ENCODE measurements around the gene SENP8. TPM values are rescaled to one million over a fixed set of nuclear protein-coding genes. Genes with fewer than 3 reads are reported as not detected.

The SENP8 gene
- total and polyA plus RNA-seq, 8 donors = 0.49 to 2.2 (median 1.3) TPM

DNA sequence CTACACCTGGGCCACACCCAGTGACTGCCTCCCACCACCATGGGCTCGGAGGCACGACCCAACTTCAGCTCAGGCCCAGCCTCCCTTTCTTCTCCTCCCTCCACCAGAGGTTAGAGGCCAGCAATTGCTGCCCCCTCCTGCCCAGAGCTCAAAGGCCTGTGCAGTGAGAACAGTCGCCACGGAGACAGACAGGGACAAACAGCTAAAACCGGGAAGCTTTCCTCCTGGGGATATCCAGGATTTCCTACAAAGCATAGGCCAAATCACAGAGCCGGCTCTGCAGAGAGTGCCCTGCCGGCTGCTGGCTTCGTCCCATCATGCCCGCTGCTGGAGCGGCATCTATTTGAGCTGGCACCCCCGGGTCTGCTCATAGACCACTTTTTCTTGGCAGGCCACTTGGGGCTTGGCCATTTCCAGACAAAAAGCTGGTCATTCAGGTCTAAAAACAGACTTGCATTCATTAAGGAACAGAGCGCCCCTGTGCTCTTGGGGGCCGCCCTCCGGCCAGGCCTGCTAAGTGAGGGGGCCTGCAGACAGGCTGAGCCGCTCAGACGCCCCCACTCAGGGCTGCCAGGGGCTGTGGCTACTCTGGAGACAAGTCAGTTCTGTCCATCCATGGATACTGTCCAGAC, 61.9 kb downstream of the SENP8 start:
- no peak for FAIRE-seq
- no peak overlapping the region for H3K4me3 ChIP-seq
- no peaks in the 10 kb centered on the region for H3K36me3 ChIP-seq
- TF ChIP-seq, protein P1, sequence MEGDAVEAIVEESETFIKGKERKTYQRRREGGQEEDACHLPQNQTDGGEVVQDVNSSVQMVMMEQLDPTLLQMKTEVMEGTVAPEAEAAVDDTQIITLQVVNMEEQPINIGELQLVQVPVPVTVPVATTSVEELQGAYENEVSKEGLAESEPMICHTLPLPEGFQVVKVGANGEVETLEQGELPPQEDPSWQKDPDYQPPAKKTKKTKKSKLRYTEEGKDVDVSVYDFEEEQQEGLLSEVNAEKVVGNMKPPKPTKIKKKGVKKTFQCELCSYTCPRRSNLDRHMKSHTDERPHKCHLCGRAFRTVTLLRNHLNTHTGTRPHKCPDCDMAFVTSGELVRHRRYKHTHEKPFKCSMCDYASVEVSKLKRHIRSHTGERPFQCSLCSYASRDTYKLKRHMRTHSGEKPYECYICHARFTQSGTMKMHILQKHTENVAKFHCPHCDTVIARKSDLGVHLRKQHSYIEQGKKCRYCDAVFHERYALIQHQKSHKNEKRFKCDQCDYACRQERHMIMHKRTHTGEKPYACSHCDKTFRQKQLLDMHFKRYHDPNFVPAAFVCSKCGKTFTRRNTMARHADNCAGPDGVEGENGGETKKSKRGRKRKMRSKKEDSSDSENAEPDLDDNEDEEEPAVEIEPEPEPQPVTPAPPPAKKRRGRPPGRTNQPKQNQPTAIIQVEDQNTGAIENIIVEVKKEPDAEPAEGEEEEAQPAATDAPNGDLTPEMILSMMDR (IDR thresholded peaks at IDR 0.05) = no peak
- 55 to 58% methylated on average over 16 of the region's 16 CpGs for WGBS, 2 donors
- H3K27ac ChIP-seq = no peak overlapping the region
- peaks cover 0 to 6% (median 0%) of the 10 kb centered on the region in 3 donors for H3K4me1 ChIP-seq
- ATAC-seq = peak in 2 of 4 donors; percentile 23 to 49
- H3K27me3 ChIP-seq = no peaks in the 10 kb centered on the region
- H3K9me3 ChIP-seq = no peaks in the 10 kb centered on the region
- intact Hi-C loops (cut with DNase I) = no loop called here
- DNase-seq = no peak

DNA sequence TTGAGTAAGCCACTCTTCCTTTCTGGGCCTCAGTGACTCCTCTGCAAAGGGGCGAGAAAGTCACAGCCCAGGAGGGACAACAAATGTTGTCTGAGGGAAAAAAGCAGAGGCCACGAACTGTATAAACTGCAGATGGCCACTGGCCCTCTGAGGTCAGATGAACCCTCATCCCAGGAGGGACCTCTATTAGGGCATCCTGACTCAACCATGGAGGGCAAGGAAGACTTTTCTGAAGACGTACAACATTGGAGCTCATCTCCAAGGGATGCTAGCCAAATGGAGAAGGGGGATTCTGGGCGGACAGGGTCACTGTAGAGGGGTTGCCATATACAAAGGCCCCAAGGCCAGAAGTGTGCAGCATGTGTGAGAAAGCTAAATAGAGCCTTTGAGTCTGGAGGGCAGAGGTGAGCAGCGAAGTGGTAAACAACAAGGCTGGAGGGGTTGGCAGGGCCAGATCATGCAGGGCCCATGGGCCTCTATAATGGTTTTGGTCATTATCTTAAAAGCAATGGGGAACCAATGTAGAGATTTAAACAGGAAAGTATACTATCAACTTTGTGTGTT, 62.6 kb downstream of the SENP8 start:
- TF ChIP-seq, protein P1 (IDR thresholded peaks at IDR 0.05) = no peak
- no peak for FAIRE-seq
- DNase-seq = no peak
- WGBS, 2 donors = 75 to 84% methylated on average over 5 of the region's 5 CpGs
- no peak overlapping the region for H3K27ac ChIP-seq
- H3K36me3 ChIP-seq = no peaks in the 10 kb centered on the region
- no peaks in the 10 kb centered on the region for H3K27me3 ChIP-seq
- H3K4me3 ChIP-seq = no peak overlapping the region
- no peaks in the 10 kb centered on the region for H3K9me3 ChIP-seq
- peaks cover 0 to 6% (median 0%) of the 10 kb centered on the region in 3 donors for H3K4me1 ChIP-seq
- no peak for ATAC-seq
- intact Hi-C loops (cut with DNase I) = no loop called here

DNA sequence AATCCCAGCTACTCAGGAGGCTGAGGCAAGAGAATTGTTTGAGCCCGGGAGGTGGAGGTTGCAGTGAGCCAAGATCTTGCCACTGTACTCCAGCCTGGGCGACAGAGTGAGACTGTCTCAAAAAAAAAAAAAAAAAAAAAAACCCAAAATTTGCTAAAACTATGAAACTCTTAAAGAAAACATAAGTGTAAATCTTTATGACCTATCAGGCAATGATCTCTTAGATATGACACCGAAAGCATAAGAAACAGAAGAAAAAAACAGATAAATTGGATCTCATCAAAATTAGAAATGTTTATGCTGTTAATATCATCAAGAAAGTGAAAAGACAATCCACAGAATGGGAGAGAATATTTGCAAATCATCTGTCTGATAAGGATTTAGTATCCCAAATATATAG, 64.0 kb downstream of the SENP8 start:
- H3K9me3 ChIP-seq = no peaks in the 10 kb centered on the region
- H3K27ac ChIP-seq = no peak overlapping the region
- ATAC-seq = no peak
- H3K4me1 ChIP-seq = peaks cover 0 to 6% (median 0%) of the 10 kb centered on the region in 3 donors
- FAIRE-seq = no peak
- no peak for DNase-seq
- no peak overlapping the region for H3K4me3 ChIP-seq
- intact Hi-C loops (cut with DNase I) = no loop called here
- no peaks in the 10 kb centered on the region for H3K27me3 ChIP-seq
- no peaks in the 10 kb centered on the region for H3K36me3 ChIP-seq
- WGBS, 2 donors = 82 to 90% methylated on average over 3 of the region's 3 CpGs
- TF ChIP-seq, protein P1 (IDR thresholded peaks at IDR 0.05) = no peak

GRCh38 chr15:72182673-72183072, 64.5 kb downstream of the SENP8 start:
- intact Hi-C loops (cut with DNase I) = no loop called here

More at GRCh38 chr15:72182673-72183072, 64.5 kb downstream of the SENP8 start:
- Histone ChIP-seq H3K4me1 (peaks cover 0 to 6% (median 0%) of the 10 kb centered on the region in 3 donors), H3K36me3 (no peaks in the 10 kb centered on the region), H3K9me3 (no peaks in the 10 kb centered on the region), H3K27me3 (peaks cover 0 to 2% (median 0%) of the 10 kb centered on the region in 4 donors), H3K27ac (no peak overlapping the region), H3K4me3 (no peak overlapping the region)
- TF ChIP-seq, protein P1 (IDR thresholded peaks at IDR 0.05) = no peak
- ATAC-seq (no peak), DNase-seq (no peak), FAIRE-seq (no peak)
- 80 to 84% methylated on average over 3 of the region's 3 CpGs for WGBS, 2 donors
